ENCODE measurements around the gene ITGA5.

Gene ITGA5

DNA sequence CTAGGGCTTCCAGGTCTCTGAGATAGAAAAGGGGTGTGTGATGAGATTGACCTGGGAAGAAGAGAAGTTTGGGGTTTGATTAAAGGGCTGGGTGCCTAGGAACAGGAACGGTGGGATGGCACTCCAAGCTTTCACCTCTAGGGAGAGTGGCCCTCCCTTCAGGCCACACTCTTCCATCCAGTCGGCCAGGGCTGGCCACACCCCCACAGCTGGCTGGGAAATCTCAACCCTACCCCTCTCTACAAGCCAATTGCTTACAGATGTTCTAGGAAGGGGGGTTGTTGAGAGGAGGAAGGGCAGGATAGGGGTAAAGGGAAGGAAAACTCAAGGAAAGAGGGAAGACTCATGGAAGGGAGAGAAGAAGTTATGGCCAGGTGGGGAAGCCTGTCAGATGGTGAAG lies 6.6 kb upstream of the ITGA5 start:
- no peak for TF ChIP-seq CTCF (IDR thresholded peaks at IDR 0.05; ENCODE audit: insufficient read depth, low read depth, low read length, missing control alignments)
- no peak for DNase-seq (ENCODE audit: low read depth)
- no peak overlapping the region for H3K4me3 ChIP-seq (ENCODE audit: low read depth, low read length)

GRCh38 chr12:54424224-54424623 lies 5.2 kb upstream of the ITGA5 start:
- no peak overlapping the region for H3K4me3 ChIP-seq (ENCODE audit: low read depth, low read length)
- no peak for DNase-seq (ENCODE audit: low read depth)
- no peak for TF ChIP-seq CTCF (IDR thresholded peaks at IDR 0.05; ENCODE audit: insufficient read depth, low read depth, low read length, missing control alignments)

DNA sequence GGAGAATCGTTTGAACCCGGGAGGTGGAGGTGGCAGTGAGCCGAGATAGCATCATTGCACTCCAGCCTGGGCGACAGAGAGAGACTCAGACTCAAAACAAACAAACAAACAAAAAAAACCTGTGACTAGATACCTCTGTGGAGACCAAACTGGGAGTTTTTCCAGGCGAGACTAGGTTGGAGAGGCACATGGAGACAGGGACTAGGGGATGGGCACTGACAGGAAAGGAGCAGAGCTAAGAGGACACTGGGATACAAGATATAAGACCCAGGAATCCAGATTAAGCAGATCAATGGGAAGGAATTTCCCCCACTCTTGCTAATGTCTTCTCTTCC lies 4.7 kb upstream of the ITGA5 start:
- no peak for TF ChIP-seq CTCF (IDR thresholded peaks at IDR 0.05; ENCODE audit: insufficient read depth, low read depth, low read length, missing control alignments)
- DNase-seq (ENCODE audit: low read depth): no peak
- H3K4me3 ChIP-seq (ENCODE audit: low read depth, low read length): no peak overlapping the region

DNA sequence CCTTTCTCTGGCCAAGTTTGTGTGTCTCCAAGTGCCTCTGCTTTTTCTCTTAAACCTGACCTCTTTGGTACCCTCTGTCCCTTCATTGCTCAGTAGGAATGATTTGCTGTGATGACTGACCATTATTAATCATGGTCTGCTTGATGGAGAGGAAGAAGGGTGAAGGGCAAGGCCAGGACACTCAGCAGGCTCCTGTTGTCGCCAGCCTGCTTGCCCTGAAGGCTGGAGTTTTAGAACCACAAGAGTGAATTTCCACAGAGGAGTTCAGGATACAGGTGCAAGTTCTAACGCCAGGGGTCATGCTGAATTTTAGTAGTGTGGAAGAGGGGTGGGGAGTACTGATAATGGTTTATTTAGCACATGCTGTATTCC lies 2.8 kb upstream of the ITGA5 start:
- no peak for TF ChIP-seq CTCF (IDR thresholded peaks at IDR 0.05; ENCODE audit: insufficient read depth, low read depth, low read length, missing control alignments)
- DNase-seq (ENCODE audit: low read depth): no peak
- no peak overlapping the region for H3K4me3 ChIP-seq (ENCODE audit: low read depth, low read length)

DNA sequence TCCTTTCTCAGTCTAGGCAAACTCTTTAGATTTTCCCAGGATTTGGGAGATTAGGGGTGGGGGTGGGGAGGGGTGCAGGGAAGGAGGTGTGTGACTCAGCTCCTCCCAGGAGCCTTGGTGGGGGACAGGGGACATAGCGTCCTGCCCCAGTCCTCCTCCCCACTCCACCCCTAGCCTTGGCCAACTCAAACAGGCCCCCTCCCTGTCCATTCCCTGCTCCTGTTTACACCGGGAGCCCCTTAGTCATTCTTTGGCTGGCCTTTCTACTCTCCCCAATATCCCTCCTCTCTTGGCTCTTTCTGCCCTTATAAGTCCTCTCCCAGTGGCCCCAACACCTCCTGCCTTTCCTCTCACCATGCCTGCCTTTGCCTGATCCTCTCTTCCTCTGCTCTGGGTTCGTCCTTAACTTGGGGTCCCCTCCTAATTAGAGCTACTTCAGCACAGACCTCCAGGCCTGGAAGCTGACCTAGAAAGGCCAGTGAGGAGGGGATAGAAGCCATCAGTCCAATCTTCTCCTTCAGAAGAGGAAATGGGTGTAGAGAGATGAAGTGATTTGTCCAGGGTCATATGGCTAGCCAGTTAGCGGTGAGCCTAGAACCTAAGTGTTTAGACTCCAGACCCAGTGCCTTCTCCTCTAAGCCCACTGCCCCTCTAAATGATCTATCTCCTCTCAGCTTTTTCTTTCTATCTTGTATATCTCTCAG lies 2.3 kb upstream of the ITGA5 start:
- TF ChIP-seq CTCF (IDR thresholded peaks at IDR 0.05; ENCODE audit: insufficient read depth, low read depth, low read length, missing control alignments): no peak
- H3K4me3 ChIP-seq (ENCODE audit: low read depth, low read length): no peak overlapping the region
- no peak for DNase-seq (ENCODE audit: low read depth)

- TF ChIP-seq CTCF (IDR thresholded peaks at IDR 0.05; ENCODE audit: insufficient read depth, low read depth, low read length, missing control alignments): no peak
- no peak for DNase-seq (ENCODE audit: low read depth)
- H3K4me3 ChIP-seq (ENCODE audit: low read depth, low read length): no peak overlapping the region
These were observed 1.7 kb upstream of the ITGA5 start for GRCh38 chr12:54420766-54421144.

DNA sequence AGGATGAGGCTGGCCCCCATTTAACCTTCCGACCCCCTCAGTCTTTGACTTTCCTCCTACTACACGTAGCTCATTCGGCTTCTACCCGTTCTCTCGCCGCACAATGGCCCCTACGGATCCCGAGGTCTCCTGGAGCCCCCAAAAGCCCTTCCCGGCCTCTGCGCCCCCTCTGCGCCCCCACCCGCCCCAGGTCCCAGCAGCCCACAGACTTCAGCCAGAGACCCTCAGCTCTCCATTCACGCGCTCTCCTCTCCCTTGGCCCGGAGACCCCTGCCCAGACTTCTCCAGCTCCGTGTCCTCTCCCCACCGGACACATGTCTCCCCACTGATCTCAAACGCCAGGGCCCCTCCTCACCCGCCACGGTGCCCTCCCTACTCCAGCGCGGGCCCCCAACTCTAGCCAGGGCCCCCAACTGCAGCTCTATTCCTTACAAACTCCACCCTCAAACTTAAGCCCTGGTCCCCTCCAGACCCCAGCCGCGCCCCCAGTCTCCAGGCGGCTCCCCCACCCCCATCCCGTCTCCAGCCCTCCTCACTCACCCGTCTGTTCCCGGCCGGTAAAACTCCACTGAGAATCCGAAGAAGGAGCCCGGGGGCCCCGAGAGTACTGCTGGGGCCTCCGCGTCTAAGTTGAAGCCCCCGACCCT lies 502 bp downstream of the ITGA5 start:
- DNase-seq (ENCODE audit: low read depth): no peak
- H3K4me3 ChIP-seq (ENCODE audit: low read depth, low read length): peak overlapping the region; percentile 38
- no peak for TF ChIP-seq CTCF (IDR thresholded peaks at IDR 0.05; ENCODE audit: insufficient read depth, low read depth, low read length, missing control alignments)
